ENCODE results near the gene PRKCD.

DNA sequence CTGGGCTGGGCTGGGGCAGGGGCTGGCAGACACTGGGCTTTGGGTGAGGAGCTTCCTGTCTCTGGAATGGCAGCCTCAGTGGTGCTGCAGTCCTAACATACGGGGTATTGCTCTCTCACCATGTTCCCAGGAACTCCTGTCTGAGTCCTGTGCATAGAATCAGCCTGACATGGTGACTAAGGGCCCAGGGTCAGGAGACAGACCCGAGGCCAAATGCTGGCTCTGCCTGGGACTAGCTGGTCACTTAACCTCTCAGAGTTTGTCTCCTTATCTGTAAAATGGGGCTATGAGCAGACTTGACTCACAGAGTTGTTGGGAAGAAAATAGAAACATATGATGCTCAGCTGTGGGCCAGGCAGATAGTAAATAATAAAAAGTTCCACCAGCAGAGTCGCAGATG, 28.3 kb downstream of the PRKCD start:
- TF ChIP-seq CTCF (conservative IDR thresholded peaks at IDR 0.05) (no peak), EZH2 (IDR thresholded peaks at IDR 0.05; ENCODE audit: low read depth) (no peak)
